GM20000 (cell line): ENCODE data around the gene AFG3L2.

Experiments
- DNase-seq: peaks from one replicate; pipeline ENCODE4 v3.0.0; 2012; ENCODE audit warnings: low spot score
- CTCF ChIP-seq: IDR thresholded peaks from 2 replicates; pipeline ENCODE4 v1.5.1; 2012; ENCODE audit warnings: mild to moderate bottlenecking, control low read depth; ENCODE audit errors: extremely low read depth, missing control alignments

AFG3L2 gene

GRCh38 chr18:12377556-12378197, 650 bp upstream of the AFG3L2 start:
- TF ChIP-seq CTCF: no peak
- no peak for DNase-seq

- no peak for DNase-seq
- TF ChIP-seq CTCF: no peak
Measured at GRCh38 chr18:12376034-12376753, 833 bp downstream of the AFG3L2 start.

GRCh38 chr18:12374401-12374800, 2.6 kb downstream of the AFG3L2 start:
- DNase-seq: no peak
- no peak for TF ChIP-seq CTCF

GRCh38 chr18:12373771-12374116, 3.3 kb downstream of the AFG3L2 start:
- no peak for TF ChIP-seq CTCF
- no peak for DNase-seq

GRCh38 chr18:12373116-12373770, 3.8 kb downstream of the AFG3L2 start:
- DNase-seq: no peak
- no peak for TF ChIP-seq CTCF

GRCh38 chr18:12372406-12372805, 4.6 kb downstream of the AFG3L2 start:
- no peak for DNase-seq
- TF ChIP-seq CTCF: no peak

- no peak for TF ChIP-seq CTCF
Measured at GRCh38 chr18:12371590-12371989, 5.4 kb downstream of the AFG3L2 start.

More at GRCh38 chr18:12371590-12371989, 5.4 kb downstream of the AFG3L2 start:
- no peak for DNase-seq
